Measurements from ENCODE around the gene MYCBP.

DNA sequence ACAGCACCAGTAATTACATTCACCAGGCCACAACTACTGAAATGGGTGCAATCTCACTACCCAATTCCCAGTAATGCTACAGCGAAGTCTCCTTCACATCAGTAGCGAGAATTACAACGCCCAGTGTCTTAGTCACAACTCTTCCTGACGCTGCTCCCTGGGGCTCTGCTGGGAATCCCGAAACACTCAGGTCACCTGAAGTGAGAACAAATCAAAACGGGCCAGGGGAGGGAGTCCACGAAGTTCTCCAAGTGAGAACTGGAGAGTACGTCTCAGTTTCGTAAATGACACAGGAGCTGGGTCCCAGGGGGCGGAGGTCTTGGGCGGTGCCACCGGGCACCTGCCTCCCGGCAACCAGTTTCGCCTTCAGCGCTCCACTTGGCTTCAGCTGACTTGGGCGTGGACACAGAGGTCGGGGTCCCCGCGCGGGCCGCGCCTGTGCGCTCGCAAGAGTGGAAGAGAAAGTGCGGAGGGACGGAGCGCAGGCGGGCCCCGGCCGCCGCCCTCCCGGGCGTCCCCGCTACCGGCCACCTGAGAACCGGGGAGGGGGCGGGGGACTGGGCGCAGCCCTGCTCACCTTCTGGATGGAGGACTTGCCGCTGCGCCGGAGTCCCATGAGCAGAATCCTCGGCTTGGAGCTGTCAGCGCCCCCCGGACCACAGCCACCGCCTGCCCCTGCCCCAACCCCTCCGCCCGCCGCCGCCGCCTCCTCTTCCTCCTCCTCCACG is 14.2 kb downstream of the MYCBP start:
- TF ChIP-seq EZH2 (IDR thresholded peaks at IDR 0.05; ENCODE audit: insufficient read depth, poor library complexity, severe bottlenecking) (no peak), EZH2phosphoT487 (IDR thresholded peaks at IDR 0.05; ENCODE audit: insufficient read depth, low read depth) (no peak)
